AG04450 (cell line): ENCODE measurements around the gene MEI1. TPM values are rescaled to one million over a fixed set of nuclear protein-coding genes. Genes with fewer than 3 reads are reported as not detected.
"Not testable (repeated sequence)": the region's sequence is repeated elsewhere in the genome, so short reads cannot be mapped to it uniquely, and the experiment has no call there.

ENCODE experiments used
- CTCF ChIA-PET: fragments of 300-600, 350-600 bp; formaldehyde crosslinking; extraction: SDS; loops from one replicate; lab custom pipeline; 2022; ENCODE audit warnings: antibody characterized with exemption, inconsistent platforms; lab: Charles Lee
- POLR2A ChIA-PET: fragments of 350-600 bp; formaldehyde crosslinking; extraction: SDS; loops from one replicate; lab custom pipeline; 2021; ENCODE audit warnings: antibody characterized with exemption, inconsistent platforms; lab: Yijun Ruan, JAX
- DNase-seq: peaks from one replicate; pipeline ENCODE4 v3.0.0-alpha.2; 2011; ENCODE audit warnings: low read depth, low spot score
- H3K27ac ChIP-seq: one replicate; pipeline ENCODE4 v1.5.1; 2012; ENCODE audit warnings: low read depth, low read length, control low read depth
- H3K27me3 ChIP-seq: one replicate; pipeline ENCODE4 v1.6.0; 2012; ENCODE audit warnings: low read length; ENCODE audit not compliant: control insufficient read depth, insufficient read depth
- H3K4me3 ChIP-seq: 2 replicates; pipeline ENCODE4 v1.5.1; 2011; ENCODE audit warnings: mild to moderate bottlenecking, low read depth, low read length, control low read depth
- H3K9me3 ChIP-seq: 2 replicates; pipeline ENCODE4 v1.5.1; 2012; ENCODE audit warnings: low read length; ENCODE audit not compliant: control insufficient read depth, insufficient read depth
- CTCF ChIP-seq: IDR thresholded peaks from 2 replicates; pipeline ENCODE4 v1.5.1; 2011; ENCODE audit warnings: low read depth, low read length, control low read depth, inconsistent platforms
- polyA plus RNA-seq: library from polyadenylated mRNA; depleted of rRNA; stranded (reverse); fragments of >200 nt; gene quantifications from 2 replicates; pipeline ENCODE4 v1.2.3, GENCODE V29; 2011

MEI1 gene
- polyA plus RNA-seq, 1 experiment, result 0.22 TPM

GRCh38 chr22:41668971-41669911, 30.1 kb upstream of the MEI1 start:
- Histone ChIP-seq H3K27ac (peak overlapping the region; percentile 71), H3K27me3 (no peaks in the 10 kb centered on the region), H3K4me3 (no peak overlapping the region), H3K9me3 (no peaks in the 10 kb centered on the region)
- no peak for TF ChIP-seq CTCF
- peak; percentile 39 for DNase-seq
- CTCF ChIA-PET, result interaction anchor here (3.1 kb wide), 1 partner anchor 271 kb away, joined by 19 read pairs; no protein-coding TSS in a partner anchor
- POLR2A ChIA-PET, result interaction anchor here (0.6 kb wide), 1 partner anchor 79 kb away, joined by 5 read pairs; the partner anchor contains the start of gene PMM1

DNA sequence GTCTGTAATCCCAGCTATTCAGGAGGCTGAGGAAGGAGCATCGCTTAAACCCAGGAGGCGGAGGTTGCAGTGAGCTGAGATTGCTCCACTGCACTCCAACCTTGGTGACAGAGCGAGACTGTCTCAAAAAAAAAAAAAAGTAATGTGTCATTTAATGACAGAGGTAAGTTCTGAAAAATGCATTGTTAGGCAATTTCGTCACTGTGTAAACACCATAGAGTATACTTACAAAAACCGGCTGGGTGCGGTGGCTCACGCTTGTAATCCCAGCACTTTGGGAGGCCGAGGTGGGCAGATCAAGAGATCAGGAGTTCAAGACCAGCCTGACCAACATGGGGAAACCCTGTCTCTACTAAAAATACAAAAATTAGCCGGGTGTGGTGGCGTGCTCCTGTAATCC, 27.2 kb upstream of the MEI1 start:
- H3K9me3 ChIP-seq, H3K27me3 ChIP-seq, DNase-seq, POLR2A ChIA-PET, H3K4me3 ChIP-seq, H3K27ac ChIP-seq: not testable (repeated sequence)
- CTCF ChIA-PET, result interaction anchor here (1.4 kb wide), 1 partner anchor 25 kb away, joined by 4 read pairs; no protein-coding TSS in a partner anchor

DNA sequence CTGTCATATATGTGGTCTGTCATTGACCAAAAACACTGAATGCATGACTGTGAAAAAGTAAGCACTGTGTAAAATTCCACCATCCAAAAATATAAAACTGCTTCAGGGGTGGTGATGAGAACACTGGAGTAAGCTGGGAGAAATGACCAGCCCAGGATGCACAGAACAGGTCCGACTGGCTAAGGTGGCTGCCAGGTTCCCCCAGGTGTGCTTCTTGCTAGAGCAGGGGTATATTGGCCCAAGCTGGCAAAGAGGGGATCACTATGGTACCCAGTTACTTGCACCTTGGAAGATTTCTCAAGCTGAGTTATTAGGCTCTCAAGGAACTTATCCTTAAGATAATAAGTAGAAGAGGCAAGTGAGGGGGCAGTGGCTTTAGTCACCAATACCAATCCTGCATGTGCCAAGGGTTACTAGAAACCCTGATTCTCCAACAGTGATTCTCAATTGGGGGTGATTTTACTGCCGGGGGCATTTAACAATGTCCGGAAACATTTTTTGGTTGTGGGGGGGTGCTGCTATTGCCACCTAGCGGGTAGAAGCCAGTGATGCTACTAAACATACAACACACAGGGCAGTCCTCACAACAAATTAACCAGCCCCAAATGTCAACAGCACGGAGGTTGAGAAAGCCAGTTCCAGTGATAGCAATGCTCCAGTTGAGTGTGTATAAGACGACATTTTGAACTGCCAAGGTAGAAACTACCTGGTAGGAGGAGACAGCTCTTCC, 26.4 kb upstream of the MEI1 start:
- no peaks in the 10 kb centered on the region for H3K27me3 ChIP-seq
- TF ChIP-seq CTCF, result peak; percentile 22; the same call in 1 of the 2 replicates
- H3K27ac ChIP-seq, result no peak overlapping the region
- H3K4me3 ChIP-seq, result no peak overlapping the region
- DNase-seq, result no peak
- H3K9me3 ChIP-seq, result no peaks in the 10 kb centered on the region
- POLR2A ChIA-PET, result no interaction called here
- CTCF ChIA-PET, result interaction anchor here (0.7 to 1.8 kb wide), 3 partner anchors 19 to 32 kb away, joined by 3 to 8 read pairs (median 5); no protein-coding TSS in a partner anchor

DNA sequence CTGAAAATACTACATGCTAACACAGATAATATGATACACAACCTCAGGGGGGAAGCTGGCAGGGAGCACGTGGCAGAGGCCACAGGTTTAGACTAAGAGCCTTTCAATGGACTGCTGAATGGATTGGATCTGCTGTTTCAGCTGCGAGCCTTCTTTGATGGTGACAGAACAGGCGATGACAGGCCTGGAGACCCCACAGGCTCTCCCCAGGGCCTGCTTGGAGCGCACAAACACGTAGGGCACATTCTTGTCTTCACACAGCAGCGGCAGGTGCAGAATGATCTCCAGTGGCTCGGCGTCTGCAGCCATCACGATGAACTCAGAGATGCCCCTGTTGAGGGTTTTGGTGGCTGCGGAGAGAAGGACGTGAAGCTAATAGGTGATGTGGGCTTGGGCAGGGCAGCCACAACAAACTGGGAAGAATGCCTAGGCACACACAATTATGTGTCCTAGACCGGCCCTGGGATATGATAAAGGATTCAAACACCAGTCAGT, 24.4 kb upstream of the MEI1 start:
- Histone ChIP-seq H3K9me3 (no peaks in the 10 kb centered on the region), H3K27ac (no peak overlapping the region), H3K4me3 (no peak overlapping the region), H3K27me3 (no peaks in the 10 kb centered on the region)
- CTCF ChIA-PET, result interaction anchor here (0.8 kb wide), 1 partner anchor 22 kb away, joined by 3 read pairs; no protein-coding TSS in a partner anchor
- DNase-seq, result no peak
- POLR2A ChIA-PET, result interaction anchor here (0.7 kb wide), 1 partner anchor 22 kb away, joined by 4 read pairs; no protein-coding TSS in a partner anchor
- TF ChIP-seq CTCF, result no peak

- DNase-seq, result no peak
- ChIA-PET CTCF (interaction anchor here (0.9 kb wide), 1 partner anchor 9 kb away, joined by 3 read pairs; no protein-coding TSS in a partner anchor), POLR2A (no interaction called here)
- no peak for TF ChIP-seq CTCF
- no peak overlapping the region for H3K4me3 ChIP-seq
- H3K27ac ChIP-seq, result no peak overlapping the region
- H3K9me3 ChIP-seq, result no peaks in the 10 kb centered on the region
- H3K27me3 ChIP-seq, result no peaks in the 10 kb centered on the region
Observed at GRCh38 chr22:41676134-41676533, 23.2 kb upstream of the MEI1 start.
